ENCODE measurements around the gene UBIAD1.

DNA sequence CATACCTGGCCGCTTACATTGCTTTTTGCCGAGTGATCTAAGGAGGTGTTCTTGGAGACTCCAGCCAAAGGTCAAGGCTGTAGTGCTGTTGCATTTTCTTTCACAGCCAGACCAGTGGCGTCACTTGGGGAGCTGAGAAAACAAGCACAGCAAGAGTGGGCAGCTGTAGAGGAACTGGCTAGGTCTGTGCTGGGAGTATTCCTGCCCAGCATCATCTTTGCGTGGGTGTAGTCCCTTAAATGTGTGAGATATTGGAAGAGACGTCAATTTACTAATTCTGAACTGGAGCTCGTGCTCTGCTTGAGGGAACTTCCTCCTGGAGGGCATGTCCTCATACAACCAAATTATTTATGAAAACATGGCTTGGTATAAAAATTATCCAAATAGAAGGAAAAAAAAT lies 10.2 kb downstream of the UBIAD1 start:
- TF ChIP-seq, protein P1, sequence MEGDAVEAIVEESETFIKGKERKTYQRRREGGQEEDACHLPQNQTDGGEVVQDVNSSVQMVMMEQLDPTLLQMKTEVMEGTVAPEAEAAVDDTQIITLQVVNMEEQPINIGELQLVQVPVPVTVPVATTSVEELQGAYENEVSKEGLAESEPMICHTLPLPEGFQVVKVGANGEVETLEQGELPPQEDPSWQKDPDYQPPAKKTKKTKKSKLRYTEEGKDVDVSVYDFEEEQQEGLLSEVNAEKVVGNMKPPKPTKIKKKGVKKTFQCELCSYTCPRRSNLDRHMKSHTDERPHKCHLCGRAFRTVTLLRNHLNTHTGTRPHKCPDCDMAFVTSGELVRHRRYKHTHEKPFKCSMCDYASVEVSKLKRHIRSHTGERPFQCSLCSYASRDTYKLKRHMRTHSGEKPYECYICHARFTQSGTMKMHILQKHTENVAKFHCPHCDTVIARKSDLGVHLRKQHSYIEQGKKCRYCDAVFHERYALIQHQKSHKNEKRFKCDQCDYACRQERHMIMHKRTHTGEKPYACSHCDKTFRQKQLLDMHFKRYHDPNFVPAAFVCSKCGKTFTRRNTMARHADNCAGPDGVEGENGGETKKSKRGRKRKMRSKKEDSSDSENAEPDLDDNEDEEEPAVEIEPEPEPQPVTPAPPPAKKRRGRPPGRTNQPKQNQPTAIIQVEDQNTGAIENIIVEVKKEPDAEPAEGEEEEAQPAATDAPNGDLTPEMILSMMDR (conservative IDR thresholded peaks at IDR 0.05; ENCODE audit: low read depth in 2 of 2): no peak
- TF ChIP-seq EZH2 (IDR thresholded peaks at IDR 0.05; ENCODE audit: low read depth, unreplicated experiment) (no peak), ZNF114 (CRISPR knock-in tag; IDR thresholded peaks at IDR 0.05) (no peak)
